ENCODE measurements around the gene SETD4.

Gene SETD4

GRCh38 chr21:36041910-36042309 is 18.4 kb downstream of the SETD4 start:
- DNase-seq: no peak

GRCh38 chr21:36040389-36040788 is 19.9 kb downstream of the SETD4 start:
- no peak for DNase-seq

GRCh38 chr21:36039861-36040260 is 20.5 kb downstream of the SETD4 start:
- no peak for DNase-seq

GRCh38 chr21:36038701-36039497 is 21.4 kb downstream of the SETD4 start:
- no peak for DNase-seq

- DNase-seq: no peak
Measured at GRCh38 chr21:36035381-36035791, 24.9 kb downstream of the SETD4 start.

- no peak for DNase-seq
Measured at GRCh38 chr21:36034211-36034913, 26.0 kb downstream of the SETD4 start.

- DNase-seq: no peak
Measured at GRCh38 chr21:36032647-36033406, 27.5 kb downstream of the SETD4 start.

GRCh38 chr21:36030581-36031189 is 29.6 kb downstream of the SETD4 start:
- no peak for DNase-seq

GRCh38 chr21:36029309-36029708 is 31.0 kb downstream of the SETD4 start:
- no peak for DNase-seq

- peak; percentile 77 to 79 for DNase-seq
Measured at GRCh38 chr21:36028127-36029069, 31.9 kb downstream of the SETD4 start.

GRCh38 chr21:36027347-36027746 is 33.0 kb downstream of the SETD4 start:
- DNase-seq: no peak

- DNase-seq: no peak
Measured at GRCh38 chr21:36024782-36025181, 35.5 kb downstream of the SETD4 start.

GRCh38 chr21:36023092-36023480 is 37.2 kb downstream of the SETD4 start:
- DNase-seq: no peak

- no peak for DNase-seq
Measured at GRCh38 chr21:36022427-36023091, 37.8 kb downstream of the SETD4 start.

GRCh38 chr21:36021251-36021837 is 39.0 kb downstream of the SETD4 start:
- no peak for DNase-seq

- no peak for DNase-seq
Measured at GRCh38 chr21:36015045-36015444, 45.3 kb downstream of the SETD4 start.

GRCh38 chr21:36010801-36011200 is 49.5 kb downstream of the SETD4 start:
- no peak for DNase-seq

GRCh38 chr21:36008505-36008904 is 51.8 kb downstream of the SETD4 start:
- DNase-seq: no peak

GRCh38 chr21:36005879-36006400 is 54.4 kb downstream of the SETD4 start:
- no peak for DNase-seq

GRCh38 chr21:36005018-36005417 is 55.3 kb downstream of the SETD4 start:
- DNase-seq: no peak

- DNase-seq: no peak
Measured at GRCh38 chr21:36004441-36004840, 55.9 kb downstream of the SETD4 start.
